Neural progenitor cell (in vitro differentiated cells): ENCODE measurements around the gene TAF15. TPM values are rescaled to one million over a fixed set of nuclear protein-coding genes. Genes with fewer than 3 reads are reported as not detected.

Experiments
- DNase-seq: peaks from one replicate; pipeline ENCODE4 v3.0.0-alpha.2; 2016; ENCODE audit warnings: low spot score
- H2AFZ ChIP-seq: fragments of 200-600 bp; sonication (generic); replicated peaks from 2 replicates; pipeline ENCODE4 v1.6.1; 2016; ENCODE audit warnings: antibody characterized with exemption
- H3F3A ChIP-seq: fragments of 200-600 bp; sonication (generic); 2 replicates; pipeline ENCODE4 v1.6.1; 2016; ENCODE audit warnings: antibody characterized with exemption, low read depth
- H3K27ac ChIP-seq: fragments of 200-600 bp; sonication (generic); 2 replicates; pipeline ENCODE4 v1.5.1; 2016; ENCODE audit warnings: mild to moderate bottlenecking
- H3K27me3 ChIP-seq: fragments of 200-600 bp; sonication (generic); 2 replicates; pipeline ENCODE4 v1.6.1; 2016; ENCODE audit warnings: mild to moderate bottlenecking, moderate library complexity
- H3K36me3 ChIP-seq: fragments of 200-600 bp; sonication (generic); 2 replicates; pipeline ENCODE4 v1.5.1; 2016
- H3K4me1 ChIP-seq: fragments of 200-600 bp; sonication (generic); 2 replicates; pipeline ENCODE4 v1.6.1; 2016; ENCODE audit warnings: mixed run types
- H3K4me2 ChIP-seq: fragments of 200-600 bp; sonication (generic); 2 replicates; pipeline ENCODE4 v1.6.1; 2016
- H3K4me3 ChIP-seq: fragments of 200-600 bp; sonication (generic); 2 replicates; pipeline ENCODE4 v1.5.1; 2016
- H3K79me2 ChIP-seq: fragments of 200-600 bp; sonication (generic); 2 replicates; pipeline ENCODE4 v1.6.1; 2016; ENCODE audit warnings: low read depth
- H3K9ac ChIP-seq: fragments of 200-600 bp; sonication (generic); 2 replicates; pipeline ENCODE4 v1.6.1; 2016
- H3K9me3 ChIP-seq: fragments of 200-600 bp; sonication (generic); 2 replicates; pipeline ENCODE4 v1.5.1; 2016; ENCODE audit warnings: low read depth
- H4K20me1 ChIP-seq: fragments of 200-600 bp; sonication (generic); 2 replicates; pipeline ENCODE4 v1.6.1; 2016; ENCODE audit warnings: low read depth
- H3K27ac Mint-ChIP-seq: 3 replicates; pipeline ENCODE4 v1.8.0; 2021; ENCODE audit warnings: mixed read lengths
- H3K27me3 Mint-ChIP-seq: 2 replicates; pipeline ENCODE4 v1.8.0; 2022; ENCODE audit warnings: low read depth, mild to moderate bottlenecking, inconsistent platforms, moderate library complexity, mixed read lengths; ENCODE audit not compliant: insufficient read depth
- H3K36me3 Mint-ChIP-seq: 3 replicates; pipeline ENCODE4 v1.8.0; 2021; ENCODE audit warnings: mixed read lengths
- H3K4me1 Mint-ChIP-seq: 3 replicates; pipeline ENCODE4 v1.8.0; 2021; ENCODE audit warnings: mixed read lengths
- H3K4me3 Mint-ChIP-seq: 3 replicates; pipeline ENCODE4 v1.8.0; 2021; ENCODE audit warnings: mild to moderate bottlenecking, moderate library complexity, mixed read lengths
- H3K9me3 Mint-ChIP-seq: 3 replicates; pipeline ENCODE4 v1.8.0; 2020; ENCODE audit warnings: mixed read lengths
- CTCF ChIP-seq: fragments of 200-600 bp; sonication (generic); IDR thresholded peaks from 2 replicates; pipeline ENCODE4 v1.5.1; 2017; ENCODE audit warnings: antibody characterized with exemption, mild to moderate bottlenecking
- EZH2 ChIP-seq: fragments of 200-600 bp; sonication (generic); IDR thresholded peaks from 2 replicates; pipeline ENCODE4 v1.6.1; 2017; ENCODE audit warnings: antibody characterized with exemption, mild to moderate bottlenecking, moderate library complexity
- EZH2phosphoT487 ChIP-seq: fragments of 200-600 bp; sonication (generic); IDR thresholded peaks from 2 replicates; pipeline ENCODE4 v1.6.1; 2017; ENCODE audit warnings: antibody characterized with exemption
- total RNA-seq: library from RNA; depleted of rRNA; stranded (reverse); fragments of >200 nt; gene quantifications from 2 replicates; pipeline ENCODE4 v1.2.3, GENCODE V29; 2015; ENCODE audit warnings: low replicate concordance

Gene TAF15
- total RNA-seq, 1 donor from 2014 or later: 90.1 TPM

- no peaks in the 10 kb centered on the region for H3F3A ChIP-seq
- H3K36me3 ChIP-seq: no peaks in the 10 kb centered on the region
- no peaks in the 10 kb centered on the region for H3K9me3 Mint-ChIP-seq
- peaks cover 11% of the 10 kb centered on the region for H3K27me3 Mint-ChIP-seq
- no peak overlapping the region for H2AFZ ChIP-seq
- no peak overlapping the region for H3K4me2 ChIP-seq
- no peak overlapping the region for H3K4me3 ChIP-seq
- no peak overlapping the region for H3K27ac Mint-ChIP-seq
- no peak overlapping the region for H3K4me3 Mint-ChIP-seq
- H3K4me1 Mint-ChIP-seq: no peaks in the 10 kb centered on the region
- no peak overlapping the region for H3K9ac ChIP-seq
- no peak overlapping the region for H3K27ac ChIP-seq
- H3K27me3 ChIP-seq: no peaks in the 10 kb centered on the region
- no peaks in the 10 kb centered on the region for H3K36me3 Mint-ChIP-seq
- DNase-seq: no peak
- no peak for TF ChIP-seq EZH2phosphoT487
- no peak for TF ChIP-seq CTCF
- TF ChIP-seq EZH2: no peak
- no peaks in the 10 kb centered on the region for H3K4me1 ChIP-seq
- no peaks in the 10 kb centered on the region for H3K79me2 ChIP-seq
- no peaks in the 10 kb centered on the region for H3K9me3 ChIP-seq
- no peaks in the 10 kb centered on the region for H4K20me1 ChIP-seq
Measured at GRCh38 chr17:35865412-35866340, 56.4 kb downstream of the TAF15 start.

- no peak overlapping the region for H3K4me2 ChIP-seq
Measured at GRCh38 chr17:35866341-35866950, 57.2 kb downstream of the TAF15 start.

DNA sequence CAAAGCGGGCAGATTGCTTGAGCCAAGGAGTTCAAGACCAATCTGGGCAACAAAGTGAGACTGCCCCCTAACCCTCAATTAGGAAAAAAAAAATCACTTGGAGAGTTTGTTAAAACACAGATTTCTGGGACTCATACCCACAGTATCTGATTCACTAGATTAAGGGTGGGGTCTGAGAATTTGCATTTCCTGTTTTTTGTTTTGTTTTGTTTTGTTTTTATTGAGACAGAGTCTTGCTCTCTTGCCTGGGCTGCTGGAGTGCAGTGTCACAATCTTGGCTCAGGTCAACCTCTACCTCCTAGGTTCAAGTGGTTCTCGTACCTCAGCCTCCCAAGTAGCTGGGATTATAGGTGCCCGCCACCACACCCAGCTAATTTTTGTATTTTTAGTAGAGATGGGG is 58.3 kb downstream of the TAF15 start:
- peaks cover 8% of the 10 kb centered on the region for H3K27me3 Mint-ChIP-seq
- Histone ChIP-seq H3K27ac (no peak overlapping the region), H3K9ac (no peak overlapping the region), H3K4me2 (no peak overlapping the region), H2AFZ (no peak overlapping the region), H3K36me3 (no peaks in the 10 kb centered on the region), H3K27me3 (no peaks in the 10 kb centered on the region), H3K4me1 (no peaks in the 10 kb centered on the region), H3K4me3 (no peak overlapping the region), H4K20me1 (no peaks in the 10 kb centered on the region), H3K9me3 (no peaks in the 10 kb centered on the region), H3K79me2 (no peaks in the 10 kb centered on the region), H3F3A (no peaks in the 10 kb centered on the region)
- no peak overlapping the region for H3K4me3 Mint-ChIP-seq
- no peaks in the 10 kb centered on the region for H3K4me1 Mint-ChIP-seq
- H3K9me3 Mint-ChIP-seq: no peaks in the 10 kb centered on the region
- no peak for TF ChIP-seq CTCF
- TF ChIP-seq EZH2: no peak
- no peak for TF ChIP-seq EZH2phosphoT487
- no peaks in the 10 kb centered on the region for H3K36me3 Mint-ChIP-seq
- DNase-seq: no peak
- H3K27ac Mint-ChIP-seq: no peak overlapping the region

More at GRCh38 chr17:35866341-35866950, 57.2 kb downstream of the TAF15 start:
- Mint-ChIP-seq H3K4me1 (no peaks in the 10 kb centered on the region), H3K27me3 (peaks cover 11% of the 10 kb centered on the region), H3K27ac (no peak overlapping the region), H3K9me3 (no peaks in the 10 kb centered on the region), H3K36me3 (no peaks in the 10 kb centered on the region), H3K4me3 (no peak overlapping the region)
- Histone ChIP-seq H3K9me3 (no peaks in the 10 kb centered on the region), H3K9ac (no peak overlapping the region), H4K20me1 (no peaks in the 10 kb centered on the region), H3K4me1 (no peaks in the 10 kb centered on the region), H3K27ac (no peak overlapping the region), H3K79me2 (no peaks in the 10 kb centered on the region), H3K4me3 (no peak overlapping the region), H2AFZ (no peak overlapping the region), H3F3A (no peaks in the 10 kb centered on the region), H3K27me3 (no peaks in the 10 kb centered on the region), H3K36me3 (no peaks in the 10 kb centered on the region)
- DNase-seq: no peak
- TF ChIP-seq EZH2: no peak
- TF ChIP-seq EZH2phosphoT487: no peak
- TF ChIP-seq CTCF: no peak
